GM12865 (cell line): ENCODE data around the gene UMODL1.
"Not testable (repeated sequence)": the region's sequence is repeated elsewhere in the genome, so short reads cannot be mapped to it uniquely, and the experiment has no call there.

ENCODE experiments used
- DNase-seq: peaks from one replicate; pipeline ENCODE4 v3.0.0; 2010; ENCODE audit warnings: low read depth
- H3K4me3 ChIP-seq: 2 replicates; pipeline ENCODE4 v1.5.1; 2011; ENCODE audit warnings: mild to moderate bottlenecking, low read depth, low read length, control low read depth
- TF ChIP-seq, protein P1 (sequence below): IDR thresholded peaks from 2 replicates; pipeline ENCODE4 v1.5.1; 2011; ENCODE audit warnings: low read length, control low read depth, low read depth, inconsistent platforms; ENCODE audit not compliant: insufficient read depth; ENCODE audit errors: missing control alignments

The UMODL1 gene

DNA sequence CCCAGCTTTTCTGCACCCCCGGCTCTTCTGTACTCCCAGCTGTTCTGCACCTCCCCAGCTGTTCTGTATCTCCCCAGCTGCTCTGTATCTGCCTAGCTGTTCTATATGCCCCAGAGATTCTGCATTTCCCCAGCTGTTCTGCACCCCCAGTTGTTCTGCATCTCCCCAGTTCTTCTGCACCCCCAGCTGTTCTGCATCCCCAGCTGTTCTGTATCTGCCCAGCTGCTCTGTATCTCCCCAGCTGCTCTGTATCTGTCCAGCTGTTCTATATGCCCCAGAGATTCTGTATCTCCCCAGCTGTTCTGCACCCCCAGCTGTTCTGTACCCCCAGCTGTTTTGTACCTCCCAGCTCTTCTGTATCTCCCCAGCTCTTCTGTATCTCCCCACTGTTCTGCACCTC is 41.1 kb downstream of the UMODL1 start:
- no peak overlapping the region for H3K4me3 ChIP-seq
- peak; percentile 36 for DNase-seq
- TF ChIP-seq, protein P1, sequence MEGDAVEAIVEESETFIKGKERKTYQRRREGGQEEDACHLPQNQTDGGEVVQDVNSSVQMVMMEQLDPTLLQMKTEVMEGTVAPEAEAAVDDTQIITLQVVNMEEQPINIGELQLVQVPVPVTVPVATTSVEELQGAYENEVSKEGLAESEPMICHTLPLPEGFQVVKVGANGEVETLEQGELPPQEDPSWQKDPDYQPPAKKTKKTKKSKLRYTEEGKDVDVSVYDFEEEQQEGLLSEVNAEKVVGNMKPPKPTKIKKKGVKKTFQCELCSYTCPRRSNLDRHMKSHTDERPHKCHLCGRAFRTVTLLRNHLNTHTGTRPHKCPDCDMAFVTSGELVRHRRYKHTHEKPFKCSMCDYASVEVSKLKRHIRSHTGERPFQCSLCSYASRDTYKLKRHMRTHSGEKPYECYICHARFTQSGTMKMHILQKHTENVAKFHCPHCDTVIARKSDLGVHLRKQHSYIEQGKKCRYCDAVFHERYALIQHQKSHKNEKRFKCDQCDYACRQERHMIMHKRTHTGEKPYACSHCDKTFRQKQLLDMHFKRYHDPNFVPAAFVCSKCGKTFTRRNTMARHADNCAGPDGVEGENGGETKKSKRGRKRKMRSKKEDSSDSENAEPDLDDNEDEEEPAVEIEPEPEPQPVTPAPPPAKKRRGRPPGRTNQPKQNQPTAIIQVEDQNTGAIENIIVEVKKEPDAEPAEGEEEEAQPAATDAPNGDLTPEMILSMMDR: no peak

DNA sequence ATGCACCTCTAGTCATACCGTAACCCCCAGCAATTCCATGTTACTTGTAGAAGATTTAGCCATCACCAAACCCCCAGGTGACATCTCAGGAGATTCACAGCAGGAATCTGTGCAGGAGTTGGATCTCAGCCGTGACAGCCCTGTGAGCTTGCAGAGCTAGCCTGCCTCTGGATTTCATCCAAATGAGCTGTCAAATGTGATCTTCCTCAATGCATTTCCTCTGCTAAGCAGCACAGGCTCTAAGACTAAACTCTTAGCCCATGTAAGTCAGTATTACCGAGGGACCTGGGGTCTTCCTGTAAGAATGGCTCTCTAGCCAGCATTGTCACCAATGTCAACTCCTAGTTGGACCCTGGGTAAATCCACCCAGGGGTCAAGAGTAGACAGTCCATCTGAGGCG is 41.7 kb downstream of the UMODL1 start:
- no peak for DNase-seq
- TF ChIP-seq, protein P1: no peak
- H3K4me3 ChIP-seq: no peak overlapping the region

DNA sequence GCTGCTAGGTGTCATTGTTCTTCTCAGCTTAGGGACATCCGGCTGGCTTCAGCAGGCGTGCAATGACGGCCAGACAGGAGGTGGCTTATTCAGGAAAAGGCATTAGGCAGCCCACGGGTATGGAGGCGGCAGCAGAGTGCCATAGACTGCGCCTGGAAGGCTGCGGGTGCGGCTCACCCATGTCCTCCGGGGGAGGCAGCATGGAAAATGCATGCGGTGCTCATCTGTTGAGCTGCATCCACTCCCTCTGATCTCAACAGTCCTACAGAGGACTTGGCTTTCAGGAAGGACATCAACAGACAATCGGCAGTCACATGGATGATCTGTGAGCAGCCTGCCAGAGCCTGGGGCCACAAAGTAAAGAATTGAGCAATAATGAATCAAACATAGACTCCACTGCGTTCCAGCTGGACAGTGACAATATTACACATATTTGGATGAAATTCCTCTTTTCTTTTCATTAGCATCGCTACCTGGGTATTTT is 42.9 kb downstream of the UMODL1 start:
- no peak overlapping the region for H3K4me3 ChIP-seq
- no peak for DNase-seq
- TF ChIP-seq, protein P1: no peak

DNA sequence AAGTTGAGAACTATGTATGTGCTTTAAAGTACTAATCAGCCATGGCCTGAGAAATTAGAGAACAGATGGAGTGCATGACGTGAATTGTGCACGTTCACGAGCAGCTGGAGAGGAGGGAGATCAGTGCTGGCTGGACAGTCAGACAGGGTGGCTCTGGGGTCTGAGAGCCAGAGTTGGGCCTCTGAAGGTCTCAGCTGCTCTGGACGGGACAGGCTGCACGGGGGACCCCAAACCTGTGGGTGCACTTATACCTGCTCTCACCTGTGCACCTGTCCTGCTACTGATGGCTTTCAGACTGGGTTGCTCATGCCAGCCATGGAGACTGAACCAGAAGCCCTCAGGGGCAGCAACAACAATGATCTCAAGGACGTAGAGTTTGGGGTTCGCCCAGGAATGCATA is 43.5 kb downstream of the UMODL1 start:
- DNase-seq: no peak
- H3K4me3 ChIP-seq: no peak overlapping the region
- TF ChIP-seq, protein P1: no peak

DNA sequence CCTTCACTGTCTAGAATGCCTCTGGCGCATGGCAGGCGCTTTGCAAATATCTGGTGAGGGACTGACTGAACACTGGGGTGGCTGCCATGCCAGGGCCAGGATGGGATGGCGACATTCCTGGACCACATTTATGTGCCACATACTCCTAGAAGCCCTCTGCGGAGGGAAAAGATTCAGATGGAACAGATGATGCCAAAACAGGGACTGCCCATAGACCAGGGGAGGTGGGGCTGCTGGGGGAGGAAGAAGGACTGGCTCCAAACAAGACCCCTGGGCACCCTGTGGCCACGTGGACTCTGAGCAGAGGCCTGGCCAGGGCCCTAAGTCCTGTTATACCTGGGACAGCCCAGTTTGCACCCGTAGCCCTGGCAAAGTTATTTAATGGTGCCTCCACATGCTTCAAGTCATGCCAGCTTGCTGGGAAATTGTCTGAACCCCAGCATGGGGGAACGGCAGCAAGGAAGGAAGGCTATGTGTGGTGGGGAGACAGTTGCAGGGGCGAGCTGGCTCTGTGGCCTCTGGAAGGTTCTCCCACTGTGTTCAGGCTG is 44.1 kb downstream of the UMODL1 start:
- no peak overlapping the region for H3K4me3 ChIP-seq
- TF ChIP-seq, protein P1: no peak
- DNase-seq: no peak

DNA sequence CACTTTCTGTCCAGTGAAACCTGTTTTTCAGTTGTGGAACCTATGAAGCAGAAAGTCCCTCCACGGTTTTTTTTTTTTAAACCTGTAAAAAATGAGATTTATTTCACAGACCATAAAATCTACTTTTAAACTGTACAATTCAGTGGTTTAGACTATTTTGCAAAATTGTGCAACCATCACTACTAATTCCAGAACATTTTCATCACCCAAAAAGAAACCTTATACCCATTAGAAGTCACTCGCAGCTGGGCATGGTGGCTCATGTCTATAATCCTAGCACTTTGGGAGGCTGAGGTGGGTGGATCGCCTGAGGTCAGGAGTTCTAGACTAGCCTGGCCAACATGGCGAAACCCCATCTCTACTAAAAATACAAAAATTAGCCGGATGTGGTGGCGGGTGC is 45.4 kb downstream of the UMODL1 start:
- not testable (repeated sequence) for H3K4me3 ChIP-seq, DNase-seq

DNA sequence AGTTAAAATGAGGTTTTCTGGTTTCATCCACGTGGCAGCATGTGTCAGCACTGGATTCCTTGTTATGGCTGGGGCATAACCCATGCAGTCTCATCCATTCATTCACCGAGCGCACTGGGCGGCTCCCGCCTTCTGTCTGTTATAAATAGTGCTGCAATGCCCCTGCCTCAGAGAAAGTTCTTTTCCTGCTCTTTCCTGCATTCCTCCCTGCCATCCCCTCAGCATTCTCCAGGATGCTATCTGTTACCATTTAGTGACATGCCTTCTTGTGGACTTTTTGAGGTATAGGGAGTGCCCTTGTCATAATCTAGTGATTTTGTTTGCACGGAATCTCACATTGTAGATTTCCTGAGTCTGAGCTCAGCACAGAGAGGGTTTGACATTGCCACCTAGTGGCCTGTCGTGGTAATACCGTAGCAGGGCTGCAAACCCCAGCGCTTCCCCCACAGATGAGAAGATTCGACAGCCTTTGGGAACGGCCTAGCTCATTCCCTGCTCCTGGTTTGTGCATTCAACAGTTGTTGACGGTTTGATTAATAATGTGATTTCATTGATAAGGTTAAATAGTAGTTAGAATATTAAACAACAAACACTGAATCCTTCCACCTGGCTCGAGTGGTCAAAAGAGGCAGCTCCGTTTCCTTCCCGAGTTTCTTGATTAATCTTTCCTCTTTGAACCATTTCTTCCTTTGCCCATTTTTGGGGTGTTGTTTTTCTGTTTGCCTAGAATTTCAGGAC is 46.3 kb downstream of the UMODL1 start:
- no peak overlapping the region for H3K4me3 ChIP-seq

More for the DNA sequence above, 46.3 kb downstream of the UMODL1 start:
- DNase-seq: peak; percentile 84
- TF ChIP-seq, protein P1: peak; percentile 89
